Stomach smooth muscle (tissue), 2 donors: ENCODE results near the gene PNPLA7.
"Not testable (repeated sequence)": the region's sequence is repeated elsewhere in the genome, so short reads cannot be mapped to it uniquely, and the experiment has no call there.

Experiments
- H3K27ac ChIP-seq: one replicate; pipeline ENCODE4 v1.7.0; 2013; ENCODE audit warnings: mild to moderate bottlenecking, low read length, inconsistent platforms
- H3K27me3 ChIP-seq, 2 donors: one replicate each; pipeline ENCODE4 v1.7.0; 2013; ENCODE audit warnings: low read length in 2 of 2; ENCODE audit not compliant: insufficient read depth in 2 of 2, control insufficient read depth in 1 of 2
- H3K36me3 ChIP-seq, 2 donors: one replicate each; pipeline ENCODE4 v1.7.0; 2013; ENCODE audit warnings: low read length in 2 of 2; ENCODE audit not compliant: control insufficient read depth in 2 of 2, insufficient read depth in 2 of 2
- H3K4me1 ChIP-seq: one replicate; pipeline ENCODE4 v1.7.0; 2013; ENCODE audit warnings: low read length; ENCODE audit not compliant: control insufficient read depth, insufficient read depth
- H3K4me3 ChIP-seq, 2 donors: one replicate each; pipeline ENCODE4 v1.7.0; 2013; ENCODE audit warnings: low read length in 2 of 2
- H3K9ac ChIP-seq, 2 donors: one replicate each; pipeline ENCODE4 v1.7.0; 2013; ENCODE audit warnings: low read length in 2 of 2, mild to moderate bottlenecking in 1 of 2
- H3K9me3 ChIP-seq, 2 donors: one replicate each; pipeline ENCODE4 v1.7.0; 2013; ENCODE audit warnings: low read length in 2 of 2; ENCODE audit not compliant: control insufficient read depth in 2 of 2
- donor health status: healthy.
- donor health status: Pancreatic carcinoma.

Gene PNPLA7

GRCh38 chr9:137452761-137453642 is 97.2 kb downstream of the PNPLA7 start:
- no peak overlapping the region for H3K9ac ChIP-seq
- H3K4me1 ChIP-seq, result peaks cover 24% of the 10 kb centered on the region
- peaks cover 0 to 2% of the 10 kb centered on the region in 2 donors for H3K36me3 ChIP-seq
- H3K27me3 ChIP-seq, result no peaks in the 10 kb centered on the region
- H3K9me3 ChIP-seq, result no peaks in the 10 kb centered on the region
- H3K27ac ChIP-seq, result no peak overlapping the region
- H3K4me3 ChIP-seq, result peak overlapping the region; percentile 54 to 70

- Histone ChIP-seq H3K27me3 (peaks cover 0 to under 1% of the 10 kb centered on the region in 2 donors), H3K9me3 (no peaks in the 10 kb centered on the region), H3K4me3 (no peak overlapping the region), H3K27ac (no peak overlapping the region), H3K4me1 (peaks cover 21% of the 10 kb centered on the region), H3K9ac (no peak overlapping the region), H3K36me3 (peaks cover 0 to 2% of the 10 kb centered on the region in 2 donors)
Observed at GRCh38 chr9:137452006-137452760, 98.0 kb downstream of the PNPLA7 start.

- H3K27me3 ChIP-seq, H3K9ac ChIP-seq, H3K36me3 ChIP-seq, H3K4me3 ChIP-seq, H3K27ac ChIP-seq, H3K9me3 ChIP-seq: not testable (repeated sequence)
- peaks cover 24% of the 10 kb centered on the region for H3K4me1 ChIP-seq
Observed at GRCh38 chr9:137451264-137452005, 98.8 kb downstream of the PNPLA7 start.

GRCh38 chr9:137450539-137451222 is 99.5 kb downstream of the PNPLA7 start:
- not testable (repeated sequence) for H3K9ac ChIP-seq, H3K27ac ChIP-seq, H3K9me3 ChIP-seq, H3K36me3 ChIP-seq, H3K4me3 ChIP-seq, H3K27me3 ChIP-seq
- peaks cover 24% of the 10 kb centered on the region for H3K4me1 ChIP-seq

GRCh38 chr9:137449931-137450538 is 100.2 kb downstream of the PNPLA7 start:
- Histone ChIP-seq H3K27ac (no peak overlapping the region), H3K4me1 (peaks cover 21% of the 10 kb centered on the region), H3K4me3 (no peak overlapping the region), H3K36me3 (peaks cover 0 to 2% of the 10 kb centered on the region in 2 donors), H3K9ac (no peak overlapping the region), H3K27me3 (peaks cover 4 to 6% of the 10 kb centered on the region in 2 donors), H3K9me3 (no peaks in the 10 kb centered on the region)

GRCh38 chr9:137449081-137449844 is 100.9 kb downstream of the PNPLA7 start:
- Histone ChIP-seq H3K4me3 (no peak overlapping the region), H3K9ac (no peak overlapping the region), H3K27ac (no peak overlapping the region), H3K27me3 (peaks cover 4 to 9% of the 10 kb centered on the region in 2 donors), H3K36me3 (peaks cover 0 to 2% of the 10 kb centered on the region in 2 donors), H3K4me1 (peaks cover 13% of the 10 kb centered on the region), H3K9me3 (no peaks in the 10 kb centered on the region)

- Histone ChIP-seq H3K9ac (no peak overlapping the region), H3K36me3 (peaks cover 0 to 2% of the 10 kb centered on the region in 2 donors), H3K4me3 (no peak overlapping the region), H3K4me1 (peaks cover 10% of the 10 kb centered on the region), H3K27me3 (peaks cover 4 to 10% of the 10 kb centered on the region in 2 donors), H3K27ac (no peak overlapping the region), H3K9me3 (no peaks in the 10 kb centered on the region)
Observed at GRCh38 chr9:137448602-137448962, 101.6 kb downstream of the PNPLA7 start.

GRCh38 chr9:137447722-137448601 is 102.2 kb downstream of the PNPLA7 start:
- Histone ChIP-seq H3K9ac (no peak overlapping the region), H3K36me3 (peaks cover 0 to 2% of the 10 kb centered on the region in 2 donors), H3K4me1 (peaks cover 4% of the 10 kb centered on the region), H3K27me3 (peaks cover 4 to 10% of the 10 kb centered on the region in 2 donors), H3K4me3 (no peak overlapping the region), H3K27ac (no peak overlapping the region), H3K9me3 (no peaks in the 10 kb centered on the region)
